IMR-90 (cell line): ENCODE data around the gene ILDR2.

ENCODE experiments used
- CEBPB ChIP-seq: IDR thresholded peaks from 2 replicates; pipeline ENCODE4 v1.6.1; 2012; ENCODE audit warnings: low read depth, low read length, improper control_type of control experiment
- CHD1 ChIP-seq: IDR thresholded peaks from 2 replicates; pipeline ENCODE4 v1.6.1; 2012; ENCODE audit warnings: low read depth, low read length, improper control_type of control experiment
- CTCF ChIP-seq: conservative IDR thresholded peaks from 2 replicates; pipeline ENCODE4 v1.5.1; 2012; ENCODE audit warnings: mild to moderate bottlenecking, low read depth, low read length, improper control_type of control experiment
- POLR2A ChIP-seq: IDR thresholded peaks from 2 replicates; pipeline ENCODE4 v1.6.1; 2012; ENCODE audit warnings: mild to moderate bottlenecking, low read depth, low read length
- RAD21 ChIP-seq: IDR thresholded peaks from 2 replicates; pipeline ENCODE4 v1.6.1; 2012; ENCODE audit warnings: low read length, improper control_type of control experiment
- RCOR1 ChIP-seq: IDR thresholded peaks from 2 replicates; pipeline ENCODE4 v1.6.1; 2012; ENCODE audit warnings: mild to moderate bottlenecking, low read length, improper control_type of control experiment; ENCODE audit not compliant: insufficient replicate concordance
- RFX5 ChIP-seq: IDR thresholded peaks from 2 replicates; pipeline ENCODE4 v1.8.0; 2012; ENCODE audit warnings: low read depth, mild to moderate bottlenecking, low read length, moderate library complexity
- TF ChIP-seq, protein P1 (sequence below): fragments of 150-350 bp; IDR thresholded peaks from 2 replicates; pipeline ENCODE4 v1.6.1; 2016; ENCODE audit warnings: low read depth, mild to moderate bottlenecking, low read length, moderate library complexity, borderline replicate concordance

- TF ChIP-seq CTCF (no peak), RFX5 (no peak), CHD1 (no peak), RCOR1 (no peak), POLR2A (no peak), CEBPB (no peak), RAD21 (no peak)
- TF ChIP-seq, protein P1, sequence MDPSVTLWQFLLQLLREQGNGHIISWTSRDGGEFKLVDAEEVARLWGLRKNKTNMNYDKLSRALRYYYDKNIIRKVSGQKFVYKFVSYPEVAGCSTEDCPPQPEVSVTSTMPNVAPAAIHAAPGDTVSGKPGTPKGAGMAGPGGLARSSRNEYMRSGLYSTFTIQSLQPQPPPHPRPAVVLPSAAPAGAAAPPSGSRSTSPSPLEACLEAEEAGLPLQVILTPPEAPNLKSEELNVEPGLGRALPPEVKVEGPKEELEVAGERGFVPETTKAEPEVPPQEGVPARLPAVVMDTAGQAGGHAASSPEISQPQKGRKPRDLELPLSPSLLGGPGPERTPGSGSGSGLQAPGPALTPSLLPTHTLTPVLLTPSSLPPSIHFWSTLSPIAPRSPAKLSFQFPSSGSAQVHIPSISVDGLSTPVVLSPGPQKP, result no peak
These were observed 56.4 kb downstream of the ILDR2 start for GRCh38 chr1:166918956-166919316.
